Stimulated activated memory B cell treated with anti-CD40 and anti-IgM and Interleukin-4, amounts not matched to agents 10 μg/mL and 1 μg/mL and 100 μg/mL, for 72 hours (primary cell): ENCODE measurements around the gene WNT7A.

Experiments used
- ATAC-seq: fragments of 150-1000 bp; cut with Tn5 transposase; 2 replicates; pipeline ENCODE4 v1.10.0; 2021
- H3K27ac Mint-ChIP-seq: one replicate; pipeline ENCODE4 v1.8.0; 2022; ENCODE audit warnings: mild to moderate bottlenecking, mixed read lengths
- H3K27me3 Mint-ChIP-seq: one replicate; pipeline ENCODE4 v1.8.0; 2022; ENCODE audit warnings: mixed read lengths
- H3K36me3 Mint-ChIP-seq: one replicate; pipeline ENCODE4 v1.8.0; 2022; ENCODE audit warnings: mixed read lengths
- H3K4me1 Mint-ChIP-seq: one replicate; pipeline ENCODE4 v1.8.0; 2022; ENCODE audit warnings: mixed read lengths
- H3K4me3 Mint-ChIP-seq: one replicate; pipeline ENCODE4 v1.8.0; 2022; ENCODE audit warnings: mild to moderate bottlenecking, moderate library complexity, mixed read lengths
- H3K9me3 Mint-ChIP-seq: one replicate; pipeline ENCODE4 v1.8.0; 2022; ENCODE audit warnings: mixed read lengths

The WNT7A gene

DNA sequence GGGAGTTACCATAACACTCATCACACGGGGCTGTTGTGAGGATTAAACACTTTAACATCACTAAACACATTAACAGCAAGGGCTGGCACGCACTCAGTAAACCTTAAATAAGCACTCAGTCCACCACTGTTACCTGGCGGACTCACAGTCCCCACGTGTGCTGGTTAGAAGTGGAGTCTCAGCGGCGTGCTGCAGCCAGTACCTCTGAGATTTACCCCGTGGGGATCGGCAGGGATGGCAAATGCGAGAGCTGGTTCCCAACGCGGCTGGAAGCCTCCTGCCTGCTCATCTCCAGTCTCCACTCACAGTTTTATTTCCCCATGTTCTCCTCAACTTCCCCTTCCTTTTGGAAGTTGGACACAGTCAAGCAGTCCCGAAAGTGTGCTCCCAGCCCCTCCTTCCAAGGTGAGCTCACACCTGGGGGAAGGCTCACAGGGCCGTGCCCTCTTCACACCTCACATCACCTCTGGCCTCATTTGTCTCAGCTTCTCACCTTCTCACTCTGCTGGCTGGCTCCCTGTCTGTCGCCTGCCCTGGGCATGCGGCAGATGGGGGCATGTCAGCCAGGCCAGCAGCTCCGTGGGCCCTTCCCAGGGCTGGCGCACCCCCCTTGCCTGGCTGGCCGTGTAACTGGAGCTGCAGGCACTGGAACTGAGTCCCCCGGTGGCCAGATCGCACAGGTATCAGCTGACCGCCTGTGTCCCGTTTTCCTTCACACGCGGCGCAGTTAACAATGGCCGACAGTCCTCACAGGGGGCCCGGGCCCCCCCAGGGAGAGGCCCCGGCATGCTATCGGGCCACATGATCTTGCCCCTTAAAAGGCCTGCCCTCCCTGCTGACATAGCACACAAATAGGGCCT, 87.1 kb downstream of the WNT7A start:
- no peak for ATAC-seq
- peaks cover 36% of the 10 kb centered on the region for H3K27me3 Mint-ChIP-seq
- H3K36me3 Mint-ChIP-seq, result no peaks in the 10 kb centered on the region
- H3K4me1 Mint-ChIP-seq, result no peaks in the 10 kb centered on the region
- no peak overlapping the region for H3K27ac Mint-ChIP-seq
- no peak overlapping the region for H3K4me3 Mint-ChIP-seq
- H3K9me3 Mint-ChIP-seq, result no peaks in the 10 kb centered on the region

DNA sequence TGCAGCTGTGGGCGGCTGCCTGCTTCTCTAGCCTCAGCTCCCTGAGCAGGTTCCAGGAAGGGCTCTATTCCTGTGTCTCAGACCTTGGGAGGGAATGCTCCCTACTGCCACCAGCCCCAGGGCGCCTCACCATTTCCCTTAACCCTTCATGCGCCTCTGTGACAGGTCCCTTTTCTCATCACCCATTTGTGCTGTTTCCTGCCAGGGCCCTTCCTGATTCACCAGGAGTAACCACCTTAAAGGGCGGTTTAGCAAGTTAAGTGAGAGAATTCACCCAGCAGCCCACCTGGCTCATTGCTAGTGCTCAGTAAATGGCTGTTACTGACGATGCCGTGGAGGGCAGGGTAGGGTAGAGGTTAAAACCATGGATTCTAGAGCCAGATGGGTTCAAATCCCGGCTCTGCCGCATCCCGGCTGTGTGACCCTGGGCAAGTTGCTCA, 87.8 kb downstream of the WNT7A start:
- Mint-ChIP-seq H3K27me3 (peaks cover 36% of the 10 kb centered on the region), H3K4me3 (no peak overlapping the region)
- no peak for ATAC-seq

GRCh38 chr3:13791198-13792050, 88.4 kb downstream of the WNT7A start:
- Mint-ChIP-seq H3K4me3 (no peak overlapping the region), H3K27ac (no peak overlapping the region), H3K36me3 (no peaks in the 10 kb centered on the region), H3K27me3 (peaks cover 33% of the 10 kb centered on the region), H3K9me3 (no peaks in the 10 kb centered on the region), H3K4me1 (no peaks in the 10 kb centered on the region)
- ATAC-seq, result no peak

More for the DNA sequence above, 87.8 kb downstream of the WNT7A start:
- Mint-ChIP-seq H3K27ac (no peak overlapping the region), H3K4me1 (no peaks in the 10 kb centered on the region), H3K9me3 (no peaks in the 10 kb centered on the region), H3K36me3 (no peaks in the 10 kb centered on the region)

- Mint-ChIP-seq H3K36me3 (no peaks in the 10 kb centered on the region), H3K27me3 (peaks cover 25% of the 10 kb centered on the region), H3K4me1 (no peaks in the 10 kb centered on the region), H3K4me3 (no peak overlapping the region), H3K9me3 (no peaks in the 10 kb centered on the region), H3K27ac (no peak overlapping the region)
- ATAC-seq, result no peak
Observed at GRCh38 chr3:13790376-13791197, 89.3 kb downstream of the WNT7A start.

- Mint-ChIP-seq H3K36me3 (no peaks in the 10 kb centered on the region), H3K27me3 (peaks cover 37% of the 10 kb centered on the region), H3K4me3 (no peak overlapping the region), H3K27ac (no peak overlapping the region), H3K4me1 (no peaks in the 10 kb centered on the region), H3K9me3 (no peaks in the 10 kb centered on the region)
- ATAC-seq, result no peak
Observed at GRCh38 chr3:13788522-13789424, 91.1 kb downstream of the WNT7A start.

- ATAC-seq, result no peak
- Mint-ChIP-seq H3K4me1 (peaks cover 3% of the 10 kb centered on the region), H3K4me3 (no peak overlapping the region), H3K9me3 (no peaks in the 10 kb centered on the region), H3K27ac (no peak overlapping the region), H3K36me3 (no peaks in the 10 kb centered on the region), H3K27me3 (peaks cover 36% of the 10 kb centered on the region)
Observed at GRCh38 chr3:13787533-13788132, 92.2 kb downstream of the WNT7A start.

DNA sequence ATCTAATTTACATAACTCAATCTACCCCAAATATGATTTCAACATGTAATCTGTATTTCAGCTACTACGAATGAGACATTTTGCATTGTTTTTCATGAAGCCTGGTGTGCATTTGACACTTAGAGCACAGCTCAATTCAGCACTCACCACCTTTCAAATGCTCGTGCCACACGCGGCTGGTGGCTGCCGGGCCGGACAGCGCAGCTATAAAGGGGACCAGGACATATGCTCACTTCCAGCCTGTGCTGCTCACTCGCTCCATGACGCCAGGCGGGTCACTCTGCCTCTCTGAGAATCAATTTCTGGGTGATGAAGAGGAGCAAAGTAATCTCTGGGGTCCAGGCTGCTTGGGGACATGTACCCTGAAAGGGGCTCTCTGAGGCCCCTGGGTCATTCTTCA, 93.1 kb downstream of the WNT7A start:
- Mint-ChIP-seq H3K36me3 (no peaks in the 10 kb centered on the region), H3K27ac (no peak overlapping the region), H3K9me3 (no peaks in the 10 kb centered on the region), H3K27me3 (peaks cover 40% of the 10 kb centered on the region), H3K4me3 (no peak overlapping the region), H3K4me1 (peaks cover 6% of the 10 kb centered on the region)
- no peak for ATAC-seq

DNA sequence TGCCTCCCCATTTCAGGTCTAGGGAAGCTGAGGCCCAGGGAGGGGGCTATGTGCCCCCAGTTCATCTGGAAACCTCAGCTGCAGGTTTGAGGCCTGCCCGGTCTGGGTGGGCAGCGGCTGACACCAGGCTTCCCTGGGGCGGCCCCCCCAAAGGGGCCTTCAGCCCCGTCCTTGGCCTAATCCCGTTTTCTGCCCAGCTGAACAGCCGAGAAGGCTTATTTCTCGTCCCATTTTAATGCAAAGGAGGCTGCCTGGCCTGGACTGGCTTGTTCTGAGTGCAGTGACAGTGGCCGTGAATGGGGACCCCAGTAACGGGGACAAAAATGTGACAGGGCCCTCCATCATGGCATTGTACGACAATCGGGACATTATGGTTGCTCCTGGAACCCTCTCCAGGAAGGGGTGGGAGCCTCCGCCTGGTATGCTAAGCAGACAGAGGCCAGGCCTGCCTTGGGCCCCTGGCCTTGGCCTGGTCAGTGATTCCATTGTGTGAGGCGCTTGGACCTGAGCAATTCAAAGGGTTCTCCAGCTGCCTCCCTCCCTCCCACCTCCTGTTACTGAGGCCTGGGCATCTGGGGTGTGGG, 93.9 kb downstream of the WNT7A start:
- no peaks in the 10 kb centered on the region for H3K9me3 Mint-ChIP-seq
- H3K27ac Mint-ChIP-seq, result no peak overlapping the region
- H3K4me1 Mint-ChIP-seq, result peaks cover 6% of the 10 kb centered on the region
- no peak overlapping the region for H3K4me3 Mint-ChIP-seq
- H3K36me3 Mint-ChIP-seq, result no peaks in the 10 kb centered on the region
- ATAC-seq, result no peak
- peaks cover 40% of the 10 kb centered on the region for H3K27me3 Mint-ChIP-seq

DNA sequence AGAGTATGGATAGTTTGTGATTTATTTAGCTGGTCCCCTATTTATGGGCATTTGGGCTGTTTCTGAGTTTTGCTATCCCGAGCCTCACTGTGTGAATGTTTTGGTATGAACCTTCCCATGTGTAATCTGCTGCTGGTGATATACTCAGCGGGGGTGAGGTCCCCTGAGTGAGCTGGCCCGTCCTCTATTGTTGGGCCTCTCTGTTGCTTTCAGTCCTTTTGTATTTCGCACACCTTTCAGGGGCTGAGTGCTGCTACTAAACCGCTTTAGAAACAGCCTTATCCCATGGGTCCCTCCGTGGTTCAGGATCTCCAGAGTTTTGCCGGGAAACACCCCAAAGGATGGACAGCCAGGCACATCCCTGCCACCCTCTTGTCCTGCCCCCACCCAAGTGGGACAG, 94.5 kb downstream of the WNT7A start:
- Mint-ChIP-seq H3K36me3 (no peaks in the 10 kb centered on the region), H3K27ac (no peak overlapping the region), H3K4me3 (no peak overlapping the region), H3K4me1 (peaks cover 6% of the 10 kb centered on the region), H3K9me3 (no peaks in the 10 kb centered on the region), H3K27me3 (peaks cover 40% of the 10 kb centered on the region)
- ATAC-seq, result no peak

GRCh38 chr3:13783476-13783875, 96.4 kb downstream of the WNT7A start:
- Mint-ChIP-seq H3K9me3 (no peaks in the 10 kb centered on the region), H3K27ac (no peak overlapping the region), H3K36me3 (no peaks in the 10 kb centered on the region), H3K27me3 (peaks cover 33% of the 10 kb centered on the region), H3K4me1 (peaks cover 6% of the 10 kb centered on the region), H3K4me3 (no peak overlapping the region)
- ATAC-seq, result no peak

GRCh38 chr3:13782501-13782900, 97.4 kb downstream of the WNT7A start:
- H3K36me3 Mint-ChIP-seq, result no peaks in the 10 kb centered on the region
- peaks cover 6% of the 10 kb centered on the region for H3K4me1 Mint-ChIP-seq
- no peaks in the 10 kb centered on the region for H3K9me3 Mint-ChIP-seq
- peaks cover 29% of the 10 kb centered on the region for H3K27me3 Mint-ChIP-seq
- no peak overlapping the region for H3K27ac Mint-ChIP-seq
- ATAC-seq, result no peak
- no peak overlapping the region for H3K4me3 Mint-ChIP-seq

DNA sequence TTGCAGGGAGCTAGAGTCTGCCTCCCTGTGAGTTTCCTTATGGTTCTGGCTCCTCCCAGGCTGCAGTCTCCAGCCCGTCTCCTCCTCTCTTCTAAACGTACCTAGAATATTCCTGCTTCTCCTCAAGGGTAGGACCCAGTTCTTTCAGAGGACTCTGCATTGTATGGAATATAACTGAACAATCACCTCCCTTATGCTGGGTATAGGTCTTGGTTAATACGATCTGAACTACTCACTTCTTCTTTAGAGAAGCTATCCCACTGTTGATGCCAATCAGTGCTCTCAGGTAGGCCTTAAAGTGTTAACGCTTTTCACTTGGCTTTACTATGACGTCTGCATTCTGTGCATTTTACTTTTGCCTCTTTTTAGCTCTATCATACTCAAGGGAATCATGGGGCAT, 98.5 kb downstream of the WNT7A start:
- H3K4me3 Mint-ChIP-seq, result no peak overlapping the region
- peaks cover 6% of the 10 kb centered on the region for H3K4me1 Mint-ChIP-seq
- H3K27ac Mint-ChIP-seq, result no peak overlapping the region
- H3K36me3 Mint-ChIP-seq, result no peaks in the 10 kb centered on the region
- no peaks in the 10 kb centered on the region for H3K9me3 Mint-ChIP-seq
- no peak for ATAC-seq
- H3K27me3 Mint-ChIP-seq, result peaks cover 29% of the 10 kb centered on the region

DNA sequence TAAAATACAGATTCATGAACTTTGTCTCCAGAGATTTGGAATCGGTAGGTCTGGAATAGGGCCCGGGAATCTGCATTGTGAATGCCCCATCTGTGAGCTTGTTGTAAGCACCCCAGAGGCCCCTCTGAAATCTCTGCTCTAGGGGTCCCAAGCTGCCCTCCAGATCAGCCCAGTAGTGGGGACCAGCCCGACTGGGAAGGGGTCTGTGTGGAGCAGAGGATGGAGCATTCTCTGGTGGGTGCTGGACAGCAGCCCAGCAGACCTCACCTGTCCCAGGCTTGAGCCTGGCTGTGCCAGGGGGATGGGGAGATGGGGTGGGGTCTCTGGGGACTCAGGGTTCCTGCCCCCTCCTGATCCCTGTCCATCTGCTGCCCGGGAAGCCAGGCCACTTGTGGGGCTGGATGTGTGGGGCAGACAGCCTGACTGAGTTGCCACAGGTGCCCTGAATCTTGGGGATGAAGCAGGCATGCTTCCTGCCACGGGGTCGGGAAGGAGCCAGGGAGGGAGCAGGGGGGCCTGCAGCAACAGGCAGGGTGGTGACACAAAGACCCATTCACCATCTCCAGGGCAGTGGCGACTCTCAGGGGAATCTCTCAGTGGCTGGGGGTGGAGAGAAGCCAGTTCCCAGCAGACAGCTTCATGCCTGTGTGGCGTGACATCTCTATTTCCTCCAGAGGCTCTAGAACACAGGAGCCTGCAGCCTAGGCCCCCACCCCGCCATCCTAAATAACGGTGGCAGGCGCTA, 99.3 kb downstream of the WNT7A start:
- no peak overlapping the region for H3K4me3 Mint-ChIP-seq

More for the DNA sequence above, 99.3 kb downstream of the WNT7A start:
- H3K27ac Mint-ChIP-seq, result no peak overlapping the region
- H3K27me3 Mint-ChIP-seq, result peaks cover 34% of the 10 kb centered on the region
- H3K4me1 Mint-ChIP-seq, result peaks cover 6% of the 10 kb centered on the region
- peak; percentile 24 for ATAC-seq
- no peaks in the 10 kb centered on the region for H3K9me3 Mint-ChIP-seq
- H3K36me3 Mint-ChIP-seq, result no peaks in the 10 kb centered on the region
